ENCODE data around the gene SPRR1A. TPM values are rescaled to one million over a fixed set of nuclear protein-coding genes. Genes with fewer than 3 reads are reported as not detected.
"Not testable (repeated sequence)": the region's sequence is repeated elsewhere in the genome, so short reads cannot be mapped to it uniquely, and the experiment has no call there.

SPRR1A gene
- total RNA-seq, 1 donor from 2014 or later: not detected

DNA sequence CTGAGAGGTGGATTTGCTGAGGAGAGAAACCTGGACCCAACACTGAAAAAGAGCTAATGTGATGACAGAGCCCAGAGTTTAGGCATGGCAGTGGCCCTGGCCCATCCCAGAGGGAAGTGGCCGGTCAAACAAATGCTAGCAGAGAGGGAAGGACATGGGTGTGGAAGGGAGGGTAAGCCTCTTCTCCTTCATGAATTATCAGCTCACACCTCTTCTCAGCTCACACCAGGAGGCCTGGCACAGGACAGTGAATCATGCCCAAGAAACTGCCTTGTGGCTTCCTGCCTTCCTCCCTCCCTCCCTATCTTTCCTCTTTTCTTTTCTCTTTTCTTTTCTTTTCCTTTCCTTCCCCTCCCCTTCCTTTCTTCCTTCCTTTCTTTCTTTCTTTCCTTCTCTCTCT, 16.4 kb downstream of the SPRR1A start:
- DNase-seq (ENCODE audit: low spot score): no peak
- no peaks in the 10 kb centered on the region for H3K36me3 Mint-ChIP-seq (ENCODE audit: low read depth)
- H3K27me3 Mint-ChIP-seq (ENCODE audit: low read depth): no peaks in the 10 kb centered on the region
- H3K9me3 Mint-ChIP-seq (ENCODE audit: low read depth): peaks cover 14% of the 10 kb centered on the region
- no peaks in the 10 kb centered on the region for H3K4me1 Mint-ChIP-seq (ENCODE audit: low read depth)
- H3K4me3 Mint-ChIP-seq (ENCODE audit: unreplicated experiment): no peak overlapping the region
- TF ChIP-seq, protein P1, sequence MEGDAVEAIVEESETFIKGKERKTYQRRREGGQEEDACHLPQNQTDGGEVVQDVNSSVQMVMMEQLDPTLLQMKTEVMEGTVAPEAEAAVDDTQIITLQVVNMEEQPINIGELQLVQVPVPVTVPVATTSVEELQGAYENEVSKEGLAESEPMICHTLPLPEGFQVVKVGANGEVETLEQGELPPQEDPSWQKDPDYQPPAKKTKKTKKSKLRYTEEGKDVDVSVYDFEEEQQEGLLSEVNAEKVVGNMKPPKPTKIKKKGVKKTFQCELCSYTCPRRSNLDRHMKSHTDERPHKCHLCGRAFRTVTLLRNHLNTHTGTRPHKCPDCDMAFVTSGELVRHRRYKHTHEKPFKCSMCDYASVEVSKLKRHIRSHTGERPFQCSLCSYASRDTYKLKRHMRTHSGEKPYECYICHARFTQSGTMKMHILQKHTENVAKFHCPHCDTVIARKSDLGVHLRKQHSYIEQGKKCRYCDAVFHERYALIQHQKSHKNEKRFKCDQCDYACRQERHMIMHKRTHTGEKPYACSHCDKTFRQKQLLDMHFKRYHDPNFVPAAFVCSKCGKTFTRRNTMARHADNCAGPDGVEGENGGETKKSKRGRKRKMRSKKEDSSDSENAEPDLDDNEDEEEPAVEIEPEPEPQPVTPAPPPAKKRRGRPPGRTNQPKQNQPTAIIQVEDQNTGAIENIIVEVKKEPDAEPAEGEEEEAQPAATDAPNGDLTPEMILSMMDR (IDR thresholded peaks at IDR 0.05): no peak
- no peak overlapping the region for H3K27ac Mint-ChIP-seq (ENCODE audit: unreplicated experiment)

DNA sequence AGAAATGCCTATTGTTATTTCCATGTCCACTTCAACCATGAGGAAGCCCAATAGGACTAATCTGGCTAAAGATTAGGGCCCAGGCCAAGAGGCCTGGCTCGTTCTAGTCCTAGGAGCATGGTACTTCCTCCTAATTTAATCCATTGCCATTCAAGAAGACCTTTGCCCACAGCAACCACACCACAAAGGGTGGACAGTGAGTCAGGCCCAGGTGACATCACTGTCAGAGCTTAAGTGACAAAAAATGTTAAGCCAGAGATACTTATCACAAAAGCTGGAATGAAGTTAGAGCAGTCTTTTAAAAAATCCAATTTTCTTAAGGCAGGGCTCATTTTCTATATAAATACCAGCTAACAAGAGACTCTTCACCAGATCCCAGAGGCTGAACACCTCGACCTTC, 17.5 kb downstream of the SPRR1A start, which contains the start of gene SPRR3:
Gene SPRR3 (plus strand): TSS at position 368 of the 400 bp plus-strand sequence. CDS start 1,272 bp downstream, outside the sequence.
- no peaks in the 10 kb centered on the region for H3K4me1 Mint-ChIP-seq (ENCODE audit: low read depth)
- no peaks in the 10 kb centered on the region for H3K27me3 Mint-ChIP-seq (ENCODE audit: low read depth)
- no peak within 1 kb of the TSS for H3K27ac Mint-ChIP-seq (ENCODE audit: unreplicated experiment)
- no peaks in the 10 kb centered on the region for H3K36me3 Mint-ChIP-seq (ENCODE audit: low read depth)
- no peak for DNase-seq (ENCODE audit: low spot score)
- H3K4me3 Mint-ChIP-seq (ENCODE audit: unreplicated experiment): no peak within 1 kb of the TSS
- H3K9me3 Mint-ChIP-seq (ENCODE audit: low read depth): peaks cover 12% of the 10 kb centered on the region
- TF ChIP-seq, protein P1 (IDR thresholded peaks at IDR 0.05): no peak

DNA sequence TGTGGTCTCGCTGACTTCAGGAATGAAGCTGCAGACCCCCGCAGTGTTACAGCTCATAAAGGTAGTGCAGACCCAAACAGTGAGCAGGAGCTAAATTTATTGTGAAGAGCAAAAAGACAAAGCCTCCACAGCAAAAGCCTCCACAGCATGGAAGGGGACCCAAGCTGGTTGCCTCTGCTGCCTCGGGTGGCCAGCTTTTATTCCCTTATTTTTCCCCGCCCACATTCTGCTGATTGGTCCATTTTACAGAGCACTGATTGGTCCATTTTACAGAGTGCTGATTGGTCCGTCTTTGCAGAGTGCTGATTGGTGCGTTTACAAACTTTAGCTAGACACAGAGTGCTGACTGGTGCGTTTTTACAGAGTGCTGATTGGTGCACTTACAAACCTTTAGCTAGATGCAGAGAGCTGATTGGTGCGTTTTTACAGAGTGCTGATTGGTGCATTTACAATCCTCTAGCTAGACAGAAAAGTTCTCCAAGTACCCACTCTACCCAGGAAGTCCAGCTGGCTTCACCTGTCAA, 27.4 kb downstream of the SPRR1A start:
- H3K4me3 Mint-ChIP-seq (ENCODE audit: unreplicated experiment); H3K36me3 Mint-ChIP-seq (ENCODE audit: low read depth); DNase-seq (ENCODE audit: low spot score); H3K9me3 Mint-ChIP-seq (ENCODE audit: low read depth); H3K4me1 Mint-ChIP-seq (ENCODE audit: low read depth); H3K27ac Mint-ChIP-seq (ENCODE audit: unreplicated experiment); H3K27me3 Mint-ChIP-seq (ENCODE audit: low read depth): not testable (repeated sequence)

DNA sequence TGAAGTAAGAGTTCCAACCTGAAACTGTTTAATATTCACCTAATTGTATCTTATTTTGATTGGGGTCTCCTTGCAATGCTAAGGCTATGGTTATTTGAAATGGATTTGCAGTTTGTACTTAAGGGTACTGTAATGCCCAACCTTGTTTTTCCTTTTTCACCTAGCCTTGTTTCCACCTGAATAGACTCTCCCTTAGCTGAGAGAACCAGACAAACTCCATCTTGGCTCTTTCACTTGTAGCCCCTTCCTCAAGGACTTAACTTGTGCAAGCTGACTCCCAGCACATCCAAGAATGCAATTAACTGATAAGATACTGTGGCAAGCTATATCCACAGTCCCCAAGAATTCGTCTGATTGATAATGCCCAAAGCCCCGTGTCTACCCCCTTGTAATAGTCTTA, 37.9 kb downstream of the SPRR1A start:
- H3K27me3 Mint-ChIP-seq (ENCODE audit: low read depth); H3K4me1 Mint-ChIP-seq (ENCODE audit: low read depth); H3K9me3 Mint-ChIP-seq (ENCODE audit: low read depth); DNase-seq (ENCODE audit: low spot score); H3K4me3 Mint-ChIP-seq (ENCODE audit: unreplicated experiment); H3K36me3 Mint-ChIP-seq (ENCODE audit: low read depth); H3K27ac Mint-ChIP-seq (ENCODE audit: unreplicated experiment): not testable (repeated sequence)

DNA sequence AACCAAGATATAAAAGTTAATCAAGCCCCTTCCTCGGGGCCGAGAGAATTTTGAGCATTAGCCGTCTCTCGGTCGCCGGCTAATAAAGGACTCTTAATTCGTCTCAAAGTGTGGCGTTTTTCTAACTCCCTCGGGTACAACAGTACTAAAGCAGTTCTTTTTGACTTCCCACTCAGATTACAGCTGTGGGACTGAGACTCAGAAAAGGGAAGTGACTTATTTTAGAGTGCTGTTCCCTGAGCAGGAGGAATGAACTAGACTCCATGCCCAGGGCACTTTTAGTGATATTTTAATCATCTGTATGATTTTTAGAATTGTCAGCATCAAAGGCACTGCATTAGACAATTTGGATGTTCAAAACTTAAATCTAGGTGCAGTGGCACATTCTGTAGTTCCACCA, 38.5 kb downstream of the SPRR1A start:
- H3K4me3 Mint-ChIP-seq (ENCODE audit: unreplicated experiment); H3K4me1 Mint-ChIP-seq (ENCODE audit: low read depth); H3K27me3 Mint-ChIP-seq (ENCODE audit: low read depth); H3K27ac Mint-ChIP-seq (ENCODE audit: unreplicated experiment); H3K36me3 Mint-ChIP-seq (ENCODE audit: low read depth); DNase-seq (ENCODE audit: low spot score); H3K9me3 Mint-ChIP-seq (ENCODE audit: low read depth): not testable (repeated sequence)

DNA sequence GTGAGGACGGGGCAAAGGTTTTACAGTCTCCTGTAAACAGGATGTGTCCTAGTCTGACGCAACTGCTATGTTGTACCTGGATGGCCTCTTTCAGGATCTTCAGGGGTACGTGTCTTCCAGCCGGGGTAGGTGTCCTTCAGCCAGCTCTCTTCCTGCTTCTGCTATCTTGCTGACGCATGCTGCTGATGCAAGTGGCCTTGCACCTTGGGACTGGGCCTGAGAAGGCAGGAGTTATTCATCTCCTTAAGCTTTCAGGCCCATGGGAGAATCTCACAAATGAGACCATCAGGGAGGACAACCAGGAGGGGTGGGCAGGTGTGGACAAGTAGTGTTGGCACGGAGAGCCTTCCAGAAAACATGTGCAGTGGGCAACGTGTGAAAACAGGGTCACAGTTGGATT, 39.2 kb downstream of the SPRR1A start:
- Mint-ChIP-seq H3K4me1 (ENCODE audit: low read depth) (no peaks in the 10 kb centered on the region), H3K9me3 (ENCODE audit: low read depth) (peaks cover 4% of the 10 kb centered on the region), H3K36me3 (ENCODE audit: low read depth) (no peaks in the 10 kb centered on the region), H3K4me3 (ENCODE audit: unreplicated experiment) (no peak overlapping the region), H3K27ac (ENCODE audit: unreplicated experiment) (no peak overlapping the region), H3K27me3 (ENCODE audit: low read depth) (no peaks in the 10 kb centered on the region)
- no peak for DNase-seq (ENCODE audit: low spot score)
- TF ChIP-seq, protein P1 (IDR thresholded peaks at IDR 0.05): no peak

DNA sequence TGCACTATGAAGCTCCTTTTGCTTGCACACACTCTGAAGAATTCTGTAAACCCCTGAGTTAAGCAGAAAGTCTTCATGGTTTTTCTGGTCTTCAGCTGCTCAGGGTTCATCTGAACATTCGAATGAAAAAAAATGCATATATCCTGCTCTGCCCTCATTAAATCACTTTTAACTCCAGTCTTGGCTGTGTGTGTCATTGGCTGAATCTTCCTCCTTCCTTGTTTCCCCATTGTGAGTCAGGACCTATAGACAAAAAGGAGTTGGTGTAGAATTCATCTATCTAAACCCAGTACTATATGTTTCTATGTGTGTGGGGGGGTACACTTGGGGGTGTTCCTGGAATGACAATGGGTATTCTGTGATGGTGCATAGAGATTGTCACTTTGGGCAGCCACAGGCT, 40.5 kb downstream of the SPRR1A start:
- DNase-seq (ENCODE audit: low spot score): no peak
- H3K27me3 Mint-ChIP-seq (ENCODE audit: low read depth): no peaks in the 10 kb centered on the region
- peaks cover 4% of the 10 kb centered on the region for H3K9me3 Mint-ChIP-seq (ENCODE audit: low read depth)
- no peak overlapping the region for H3K4me3 Mint-ChIP-seq (ENCODE audit: unreplicated experiment)
- no peaks in the 10 kb centered on the region for H3K36me3 Mint-ChIP-seq (ENCODE audit: low read depth)
- H3K27ac Mint-ChIP-seq (ENCODE audit: unreplicated experiment): no peak overlapping the region
- no peaks in the 10 kb centered on the region for H3K4me1 Mint-ChIP-seq (ENCODE audit: low read depth)
- TF ChIP-seq, protein P1 (IDR thresholded peaks at IDR 0.05): no peak
